SK-N-SH treated with all-trans-retinoic acid at 6 μM for 48 hours (cell line): ENCODE measurements around the gene TACR2.

Experiments used
- CSDC2 ChIP-seq: fragments of 250-450 bp; sonication (Bioruptor Pico); IDR thresholded peaks from 2 replicates; pipeline ENCODE4 v1.5.0; 2020; ENCODE audit warnings: mild to moderate bottlenecking, moderate library complexity
- ISL1 ChIP-seq: fragments of 250-450 bp; sonication (Bioruptor Pico); IDR thresholded peaks from 2 replicates; pipeline ENCODE4 v2.1.2; 2022; ENCODE audit warnings: mild to moderate bottlenecking, moderate library complexity
- RARB ChIP-seq: fragments of 250-450 bp; sonication (Bioruptor Pico); IDR thresholded peaks from 2 replicates; pipeline ENCODE4 v1.8.0; 2021; ENCODE audit warnings: mild to moderate bottlenecking, moderate library complexity
- SNAI2 ChIP-seq: fragments of 250-450 bp; sonication (Bioruptor Pico); IDR thresholded peaks from 2 replicates; pipeline ENCODE4 v1.5.0; 2020; ENCODE audit warnings: mild to moderate bottlenecking, moderate library complexity
- TCF4 ChIP-seq: fragments of 250-450 bp; sonication (Bioruptor Pico); IDR thresholded peaks from 2 replicates; pipeline ENCODE4 v1.8.0; 2021; ENCODE audit warnings: mild to moderate bottlenecking, moderate library complexity, borderline replicate concordance
- TF ChIP-seq, protein P1 (sequence below): fragments of 250-450 bp; sonication (Bioruptor Pico); IDR thresholded peaks from 2 replicates; pipeline ENCODE4 v1.8.0; 2020; ENCODE audit warnings: mild to moderate bottlenecking, moderate library complexity, borderline replicate concordance

DNA sequence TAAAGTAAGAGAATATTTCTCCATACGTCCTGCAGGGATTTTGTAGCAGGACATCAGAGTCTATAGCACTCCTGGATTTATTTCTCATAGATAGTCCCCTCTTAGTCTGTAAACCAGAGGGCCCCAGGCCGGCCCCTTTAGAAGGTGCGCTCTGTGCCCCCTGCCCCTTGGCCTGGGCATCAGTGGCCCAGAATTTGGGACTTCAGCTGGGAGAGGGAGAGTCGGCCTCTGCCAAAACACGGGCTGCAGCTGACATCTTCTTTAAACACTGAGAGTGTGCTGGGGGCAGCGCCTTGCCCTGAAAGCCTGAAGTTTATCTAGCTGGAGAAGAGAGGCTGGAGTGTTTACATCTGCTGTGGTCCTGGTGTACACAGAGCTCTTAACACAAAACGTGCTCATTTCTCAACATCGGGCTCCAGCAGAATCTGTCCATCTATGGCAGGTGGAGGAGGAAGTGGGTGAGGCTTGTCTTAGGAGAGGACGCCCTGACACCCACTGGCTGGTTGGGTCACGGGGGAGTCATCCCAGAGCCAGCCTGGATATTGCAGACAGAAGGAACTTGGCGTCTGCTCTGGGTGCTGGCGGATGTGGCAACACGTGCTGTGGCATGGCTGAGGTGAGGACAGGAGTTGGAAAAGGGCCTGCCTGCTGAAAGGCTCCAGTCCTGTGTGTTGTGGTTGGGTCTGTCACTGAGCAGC lies 5.0 kb upstream of the TACR2 start:
- TF ChIP-seq, protein P1, sequence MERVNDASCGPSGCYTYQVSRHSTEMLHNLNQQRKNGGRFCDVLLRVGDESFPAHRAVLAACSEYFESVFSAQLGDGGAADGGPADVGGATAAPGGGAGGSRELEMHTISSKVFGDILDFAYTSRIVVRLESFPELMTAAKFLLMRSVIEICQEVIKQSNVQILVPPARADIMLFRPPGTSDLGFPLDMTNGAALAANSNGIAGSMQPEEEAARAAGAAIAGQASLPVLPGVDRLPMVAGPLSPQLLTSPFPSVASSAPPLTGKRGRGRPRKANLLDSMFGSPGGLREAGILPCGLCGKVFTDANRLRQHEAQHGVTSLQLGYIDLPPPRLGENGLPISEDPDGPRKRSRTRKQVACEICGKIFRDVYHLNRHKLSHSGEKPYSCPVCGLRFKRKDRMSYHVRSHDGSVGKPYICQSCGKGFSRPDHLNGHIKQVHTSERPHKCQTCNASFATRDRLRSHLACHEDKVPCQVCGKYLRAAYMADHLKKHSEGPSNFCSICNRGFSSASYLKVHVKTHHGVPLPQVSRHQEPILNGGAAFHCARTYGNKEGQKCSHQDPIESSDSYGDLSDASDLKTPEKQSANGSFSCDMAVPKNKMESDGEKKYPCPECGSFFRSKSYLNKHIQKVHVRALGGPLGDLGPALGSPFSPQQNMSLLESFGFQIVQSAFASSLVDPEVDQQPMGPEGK (CRISPR knock-in tag): no peak
- TF ChIP-seq ISL1 (CRISPR knock-in tag): no peak
- TF ChIP-seq SNAI2 (CRISPR knock-in tag): no peak
- no peak for TF ChIP-seq TCF4 (CRISPR knock-in tag)
- TF ChIP-seq RARB (CRISPR knock-in tag): no peak
- TF ChIP-seq CSDC2 (CRISPR knock-in tag): no peak
